Erythroblast (primary cell): ENCODE data around the gene RNF150.
"Not testable (repeated sequence)": the region's sequence is repeated elsewhere in the genome, so short reads cannot be mapped to it uniquely, and the experiment has no call there.

Source experiments
- DNase-seq, 2 experiments: peaks; one replicate each; lab custom pipeline; 2025; lab: John Stamatoyannopoulos, UW
- GATA1 ChIP-seq: IDR thresholded peaks from 2 replicates; pipeline ENCODE4 v1.6.1; 2011; ENCODE audit warnings: low read depth, mild to moderate bottlenecking, control low read depth, low read length, moderate library complexity
- POLR2A ChIP-seq: IDR thresholded peaks from 2 replicates; pipeline ENCODE4 v1.6.1; 2011; ENCODE audit warnings: mild to moderate bottlenecking, low read length

Gene RNF150

GRCh38 chr4:140841186-140841585 is 292.1 kb downstream of the RNF150 start:
- no peak for DNase-seq
- TF ChIP-seq GATA1: no peak

DNA sequence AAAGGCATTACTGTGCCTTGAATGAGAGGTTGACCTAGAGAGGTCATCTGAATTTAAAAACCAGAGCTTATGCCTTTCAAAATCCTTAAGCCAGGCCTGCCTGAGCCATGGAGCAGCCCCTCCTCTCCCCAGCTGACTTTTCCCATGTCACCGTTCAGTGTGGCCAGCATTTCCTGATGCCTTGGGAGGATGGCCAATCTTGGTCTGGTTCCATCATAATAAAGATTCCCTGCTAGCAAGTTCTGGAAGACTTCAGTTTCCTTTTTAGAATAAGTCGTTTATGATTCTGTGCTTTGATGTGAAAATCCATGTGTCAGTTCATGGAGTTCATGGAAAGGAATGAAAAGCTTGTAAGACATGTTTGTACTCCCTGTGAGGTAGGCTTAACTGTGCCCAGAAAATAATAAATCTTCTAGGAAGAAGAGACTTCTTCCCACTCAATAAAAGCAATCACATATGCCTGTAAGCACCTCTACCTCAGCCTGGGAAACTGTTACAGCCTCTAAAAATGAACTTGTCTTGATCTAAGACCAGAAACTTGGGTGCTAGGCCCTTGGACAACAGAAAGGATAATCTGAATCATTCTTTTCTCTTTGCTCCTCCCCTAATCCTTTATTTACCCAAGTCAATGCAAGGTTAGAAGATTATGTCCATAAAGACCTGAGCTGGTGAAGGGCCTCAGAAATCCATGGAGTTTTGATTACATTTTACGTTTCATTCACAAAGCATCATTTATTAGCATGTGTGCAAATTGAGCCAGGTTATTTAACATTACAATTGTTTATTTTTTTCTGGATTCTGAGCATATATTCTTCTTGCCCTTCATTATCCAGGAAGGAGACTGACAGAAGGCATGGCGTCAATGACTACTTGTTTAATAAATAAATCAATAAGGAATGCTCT is 293.1 kb downstream of the RNF150 start:
- TF ChIP-seq GATA1 (no peak), POLR2A (no peak)
- no peak for DNase-seq

- TF ChIP-seq GATA1: no peak
- no peak for TF ChIP-seq POLR2A
- no peak for DNase-seq
Measured at GRCh38 chr4:140839406-140839805, 293.9 kb downstream of the RNF150 start.

DNA sequence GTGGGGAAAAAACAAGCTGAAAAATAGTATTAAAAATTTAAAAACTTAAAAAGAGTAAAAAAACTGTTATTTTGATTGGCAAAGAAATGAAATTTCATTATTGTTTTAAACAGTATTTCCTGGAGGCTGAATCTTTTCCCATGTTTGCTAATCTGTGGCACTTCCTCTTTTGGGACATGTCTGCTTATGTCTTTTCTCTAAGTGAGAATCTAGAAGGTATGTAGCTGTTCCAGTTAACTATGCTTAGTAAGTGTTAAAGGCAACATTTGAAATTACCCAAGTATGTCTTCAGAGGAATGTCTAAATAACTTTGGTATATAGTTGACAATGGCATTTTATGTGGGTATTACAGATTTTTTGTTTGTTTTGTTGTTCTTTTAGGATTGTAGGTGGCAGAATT is 295.5 kb downstream of the RNF150 start:
- DNase-seq: no peak
- TF ChIP-seq GATA1 (no peak), POLR2A (no peak)

GRCh38 chr4:140834839-140835495 is 298.3 kb downstream of the RNF150 start:
- no peak for TF ChIP-seq GATA1
- no peak for TF ChIP-seq POLR2A
- DNase-seq: no peak

DNA sequence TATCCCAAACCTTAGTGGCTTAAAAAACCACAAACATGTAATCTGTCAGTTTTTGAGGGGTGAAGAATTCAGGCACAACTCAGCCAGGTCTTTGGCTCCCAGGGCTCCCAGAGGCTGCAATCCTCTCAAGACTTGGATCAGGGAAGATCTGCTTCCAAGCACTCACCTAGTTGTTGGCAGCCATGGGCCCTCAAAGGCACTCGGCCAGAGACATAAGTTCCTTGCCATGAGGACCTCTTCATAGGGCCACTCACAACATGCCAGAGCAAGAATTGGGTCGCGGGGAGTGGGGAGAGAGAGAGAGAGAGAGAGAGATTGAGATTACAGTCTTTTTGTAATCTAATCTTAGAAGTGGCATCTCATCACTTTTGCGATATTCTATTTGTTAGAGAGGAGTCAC is 300.0 kb downstream of the RNF150 start:
- no peak for TF ChIP-seq GATA1
- TF ChIP-seq POLR2A: no peak
- DNase-seq: no peak

DNA sequence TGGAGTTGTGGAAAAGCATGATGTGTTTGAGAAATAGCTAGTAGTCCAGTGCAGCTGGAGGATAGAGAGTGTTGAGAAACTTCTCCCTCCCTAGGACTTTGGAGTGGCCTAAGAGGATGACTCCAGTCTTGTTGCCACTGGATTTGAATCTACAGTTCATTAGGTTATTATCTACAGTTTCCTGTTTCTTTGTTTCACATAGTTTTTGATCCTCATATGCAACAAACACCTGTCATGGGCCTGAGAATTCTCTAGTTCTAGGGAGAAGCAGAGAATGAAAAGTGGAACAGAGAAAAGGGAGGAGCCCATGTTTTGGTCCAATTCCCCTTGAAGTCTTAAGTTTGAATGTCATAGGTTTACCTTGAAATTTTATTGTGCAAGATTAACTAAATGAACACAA is 303.4 kb downstream of the RNF150 start:
- no peak for DNase-seq
- TF ChIP-seq POLR2A (no peak), GATA1 (no peak)

DNA sequence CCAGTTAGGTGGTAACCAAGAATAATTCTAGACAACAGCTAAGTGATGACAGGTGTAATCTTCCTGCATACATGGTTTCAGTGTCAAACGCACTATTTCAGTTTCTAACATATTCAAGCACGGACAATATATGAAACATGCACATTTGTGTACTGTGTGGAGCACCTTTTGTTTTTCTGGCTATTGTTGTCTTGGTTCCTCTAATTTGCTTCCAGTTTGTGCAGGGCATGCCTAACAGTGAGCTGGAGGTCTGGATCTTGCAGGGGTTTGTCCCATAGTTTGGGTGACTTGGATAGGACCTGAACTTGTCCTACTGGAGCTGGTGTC is 306.6 kb downstream of the RNF150 start:
- TF ChIP-seq POLR2A (no peak), GATA1 (no peak)
- DNase-seq: no peak

- DNase-seq: not testable (repeated sequence)
Measured at GRCh38 chr4:140820520-140820919, 312.7 kb downstream of the RNF150 start.

- no peak for DNase-seq
- TF ChIP-seq GATA1: no peak
- TF ChIP-seq POLR2A: no peak
Measured at GRCh38 chr4:140819610-140820009, 313.7 kb downstream of the RNF150 start.

DNA sequence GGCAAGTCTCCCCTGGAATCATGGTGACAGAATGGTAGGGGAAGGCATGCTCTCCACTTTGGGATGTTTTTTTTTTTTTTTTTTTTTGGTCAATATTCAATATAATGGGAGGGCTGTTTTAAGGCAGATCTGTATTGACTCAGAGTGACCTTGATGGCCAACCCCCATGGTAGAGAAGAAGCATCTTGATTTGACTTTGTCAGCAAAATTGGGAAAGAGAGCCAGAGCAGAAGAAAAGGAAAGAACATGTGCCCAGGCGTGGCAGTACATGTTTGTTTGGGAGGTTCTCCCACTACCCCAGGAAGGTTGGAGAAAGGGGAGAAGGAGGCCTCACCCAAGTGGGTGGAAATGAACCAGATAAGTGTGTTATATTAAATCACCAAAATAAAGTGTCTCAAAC is 314.8 kb downstream of the RNF150 start:
- no peak for DNase-seq
- TF ChIP-seq POLR2A (no peak), GATA1 (no peak)

GRCh38 chr4:140816806-140817510 is 316.3 kb downstream of the RNF150 start:
- no peak for TF ChIP-seq POLR2A
- no peak for TF ChIP-seq GATA1

DNA sequence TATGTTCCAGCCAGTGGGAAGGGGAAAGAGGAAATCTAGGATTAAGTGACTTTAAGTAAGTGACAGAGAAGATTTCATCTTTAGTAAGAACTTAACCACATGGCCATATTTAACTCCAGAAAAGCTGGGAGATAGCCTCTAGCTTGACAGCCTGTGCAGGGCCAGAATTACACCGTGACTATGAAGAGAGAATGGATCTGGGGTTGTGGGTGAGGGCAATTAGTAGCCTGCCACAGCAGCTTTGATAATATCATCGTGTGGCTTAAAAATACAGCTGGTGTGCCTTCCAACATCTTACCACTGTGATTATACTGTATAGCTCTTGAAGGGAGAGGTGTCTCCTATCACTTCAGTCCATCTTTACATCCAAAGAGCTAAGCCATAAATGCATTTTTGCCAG is 319.5 kb downstream of the RNF150 start:
- TF ChIP-seq GATA1: no peak
- TF ChIP-seq POLR2A: no peak
- no peak for DNase-seq

More at GRCh38 chr4:140816806-140817510, 316.3 kb downstream of the RNF150 start:
- DNase-seq: no peak

DNA sequence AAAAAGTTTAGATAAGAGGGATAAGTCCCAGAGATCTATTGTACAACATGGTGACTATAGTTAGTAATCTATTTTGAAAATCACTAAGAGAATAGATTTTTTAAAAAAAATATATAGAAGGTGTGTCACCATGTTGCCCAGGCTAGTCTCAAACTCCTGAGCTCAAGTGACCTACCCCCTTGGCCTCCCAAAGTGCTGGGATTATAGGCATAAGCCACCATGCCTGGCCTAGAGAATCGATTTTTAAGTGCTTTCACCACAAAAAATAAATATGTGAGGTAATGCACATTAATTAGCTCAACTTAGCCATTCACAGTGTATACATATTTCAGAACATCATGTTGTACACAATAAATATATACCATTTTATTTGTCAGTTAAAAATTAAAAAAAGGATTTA is 320.4 kb downstream of the RNF150 start:
- TF ChIP-seq POLR2A (no peak), GATA1 (no peak)
- DNase-seq: no peak

DNA sequence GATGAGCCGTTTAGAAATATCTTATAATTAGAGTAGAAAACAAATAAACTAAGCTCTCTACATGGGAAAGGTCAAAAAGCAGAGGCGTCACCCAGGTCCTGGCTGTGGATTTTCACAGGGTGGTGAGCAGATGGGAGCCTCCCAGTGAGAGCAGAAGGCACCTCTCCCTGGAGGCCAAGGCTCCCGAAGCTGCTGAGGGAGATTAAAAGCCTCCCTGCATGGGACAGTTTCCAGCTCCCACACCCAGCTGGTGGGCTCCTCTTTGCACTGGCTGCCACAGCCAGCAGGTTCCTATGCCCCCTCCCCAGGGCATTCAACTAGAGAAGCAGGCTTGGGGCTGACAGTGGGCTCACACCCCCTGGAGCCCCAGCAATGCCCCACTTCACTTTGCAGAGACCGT is 321.8 kb downstream of the RNF150 start:
- DNase-seq: no peak
- no peak for TF ChIP-seq GATA1
- TF ChIP-seq POLR2A: no peak

GRCh38 chr4:140810591-140811169 is 322.6 kb downstream of the RNF150 start:
- not testable (repeated sequence) for DNase-seq
